Thymus (tissue), 11 donors: Measurements from ENCODE around the gene PRM3. TPM values are rescaled to one million over a fixed set of nuclear protein-coding genes. Genes with fewer than 3 reads are reported as not detected.

Source experiments
- DNase-seq, 9 donors: peaks; one replicate each; pipeline ENCODE4 v3.0.0-alpha.2; 2013; ENCODE audit warnings: low spot score in 9 of 9, low read depth in 6 of 9, missing footprints in 1 of 9
- H3K27ac ChIP-seq, 2 donors: one replicate each; pipeline ENCODE4 v1.5.1; 2013; ENCODE audit warnings: control low read depth in 1 of 2, low read depth in 1 of 2, low read length in 1 of 2, mild to moderate bottlenecking in 1 of 2, moderate library complexity in 1 of 2
- H3K27me3 ChIP-seq, 2 donors: one replicate each; pipeline ENCODE4 v1.5.1; 2013; ENCODE audit warnings: low read length in 1 of 2; ENCODE audit not compliant: control insufficient read depth in 2 of 2, insufficient read depth in 1 of 2
- H3K36me3 ChIP-seq, 2 donors: one replicate each; pipeline ENCODE4 v1.5.1; 2013; ENCODE audit warnings: low read length in 1 of 2, mild to moderate bottlenecking in 1 of 2, moderate library complexity in 1 of 2; ENCODE audit not compliant: control insufficient read depth in 2 of 2, insufficient read depth in 2 of 2
- H3K4me1 ChIP-seq, 2 donors: one replicate each; pipeline ENCODE4 v1.5.1; 2013; ENCODE audit warnings: low read length in 2 of 2; ENCODE audit not compliant: control insufficient read depth in 2 of 2, insufficient read depth in 2 of 2
- H3K4me3 ChIP-seq, 2 donors: one replicate each; pipeline ENCODE4 v1.5.1; 2013; ENCODE audit warnings: low read length in 2 of 2, control low read depth in 1 of 2, mild to moderate bottlenecking in 1 of 2
- H3K9me3 ChIP-seq, 2 donors: one replicate each; pipeline ENCODE4 v1.5.1; 2013; ENCODE audit warnings: low read length in 1 of 2, mild to moderate bottlenecking in 1 of 2; ENCODE audit not compliant: control insufficient read depth in 2 of 2, insufficient read depth in 1 of 2
- WGBS: extraction: QIAGEN DNeasy Blood & Tissue Kit; methylation state at CpG from one replicate; pipeline ENCODE4 v1.1.7; 2013; 5-methylcytosine and 5-hydroxymethylcytosine counted together
- polyA plus RNA-seq: library from polyadenylated mRNA; stranded (reverse); fragments of 200-250 nt; gene quantifications from one replicate; pipeline ENCODE4 v1.2.3, GENCODE V29; 2013
- total RNA-seq: library from RNA; stranded (reverse); fragments of 120-200 nt; gene quantifications from one replicate; pipeline ENCODE4 v1.2.4, GENCODE V29; 2013
- donor health status: healthy.

PRM3 gene
- total and polyA plus RNA-seq, 2 donors = not detected

GRCh38 chr16:11276896-11277593 is 3.6 kb upstream of the PRM3 start:
- DNase-seq = no peak
- Histone ChIP-seq H3K27me3 (no peaks in the 10 kb centered on the region), H3K4me1 (peaks cover 0 to 7% of the 10 kb centered on the region in 2 donors), H3K36me3 (no peaks in the 10 kb centered on the region), H3K9me3 (peaks cover 0 to 6% of the 10 kb centered on the region in 2 donors), H3K27ac (no peak overlapping the region), H3K4me3 (no peak overlapping the region)
- WGBS = 94% methylated on average over 11 of the region's 11 CpGs

GRCh38 chr16:11276143-11276895 is 2.9 kb upstream of the PRM3 start, which contains the start of gene PRM2:
Gene PRM2 (minus strand): TSS chr16:11276480. CDS start chr16:11276370, 110 bp downstream.
- Histone ChIP-seq H3K36me3 (no peaks in the 10 kb centered on the region), H3K9me3 (peaks cover 0 to 6% of the 10 kb centered on the region in 2 donors), H3K27ac (no peak within 1 kb of the TSS), H3K4me1 (peaks cover 0 to 7% of the 10 kb centered on the region in 2 donors), H3K27me3 (no peaks in the 10 kb centered on the region), H3K4me3 (no peak within 1 kb of the TSS)
- DNase-seq = no peak
- 98% methylated on average over 26 of the region's 26 CpGs for WGBS

- H3K36me3 ChIP-seq = no peaks in the 10 kb centered on the region
- no peak overlapping the region for H3K4me3 ChIP-seq
- H3K27ac ChIP-seq = no peak overlapping the region
- H3K4me1 ChIP-seq = peaks cover 0 to 7% of the 10 kb centered on the region in 2 donors
- WGBS = 97% methylated on average over 7 of the region's 7 CpGs
- H3K9me3 ChIP-seq = no peaks in the 10 kb centered on the region
- DNase-seq = no peak
- H3K27me3 ChIP-seq = no peaks in the 10 kb centered on the region
Observed at GRCh38 chr16:11274964-11275363, 1.5 kb upstream of the PRM3 start.

GRCh38 chr16:11273721-11274324 is 394 bp upstream of the PRM3 start:
- 91% methylated on average over 3 of the region's 3 CpGs for WGBS
- Histone ChIP-seq H3K27ac (no peak overlapping the region), H3K4me3 (no peak overlapping the region), H3K36me3 (no peaks in the 10 kb centered on the region), H3K27me3 (no peaks in the 10 kb centered on the region), H3K4me1 (peaks cover 0 to under 1% of the 10 kb centered on the region in 2 donors), H3K9me3 (no peaks in the 10 kb centered on the region)
- no peak for DNase-seq

- 93% methylated on average over 6 of the region's 6 CpGs for WGBS
- no peak overlapping the region for H3K27ac ChIP-seq
- no peaks in the 10 kb centered on the region for H3K4me1 ChIP-seq
- no peak overlapping the region for H3K4me3 ChIP-seq
- no peaks in the 10 kb centered on the region for H3K9me3 ChIP-seq
- no peaks in the 10 kb centered on the region for H3K36me3 ChIP-seq
- H3K27me3 ChIP-seq = no peaks in the 10 kb centered on the region
- DNase-seq = no peak
Observed at GRCh38 chr16:11272484-11272883, 945 bp downstream of the PRM3 start.

- WGBS = 98% methylated on average over 10 of the region's 10 CpGs
- no peaks in the 10 kb centered on the region for H3K9me3 ChIP-seq
- H3K36me3 ChIP-seq = no peaks in the 10 kb centered on the region
- no peak overlapping the region for H3K4me3 ChIP-seq
- DNase-seq = no peak
- H3K27me3 ChIP-seq = no peaks in the 10 kb centered on the region
- no peaks in the 10 kb centered on the region for H3K4me1 ChIP-seq
- H3K27ac ChIP-seq = no peak overlapping the region
Observed at GRCh38 chr16:11271610-11272009, 1.8 kb downstream of the PRM3 start.

- WGBS = 97% methylated on average over 2 of the region's 2 CpGs
- no peaks in the 10 kb centered on the region for H3K36me3 ChIP-seq
- H3K4me3 ChIP-seq = no peak overlapping the region
- H3K27ac ChIP-seq = no peak overlapping the region
- H3K4me1 ChIP-seq = no peaks in the 10 kb centered on the region
- no peaks in the 10 kb centered on the region for H3K9me3 ChIP-seq
- no peak for DNase-seq
- H3K27me3 ChIP-seq = no peaks in the 10 kb centered on the region
Observed at GRCh38 chr16:11270602-11271162, 2.7 kb downstream of the PRM3 start.

- H3K27ac ChIP-seq = no peak within 1 kb of the TSS
- peaks cover 0 to 5% of the 10 kb centered on the region in 2 donors for H3K4me1 ChIP-seq
- DNase-seq = no peak
- no peaks in the 10 kb centered on the region for H3K9me3 ChIP-seq
- H3K4me3 ChIP-seq = no peak within 1 kb of the TSS
- no peaks in the 10 kb centered on the region for H3K27me3 ChIP-seq
- H3K36me3 ChIP-seq = no peaks in the 10 kb centered on the region
- WGBS = 92% methylated on average over 11 of the region's 11 CpGs
Observed at GRCh38 chr16:11268921-11269375, 4.5 kb downstream of the PRM3 start, which contains the start of gene TNP2. Gene TNP2 (minus strand): TSS chr16:11269325. CDS start chr16:11269262, 63 bp downstream.
